ENCODE data around the gene SLAMF7. TPM values are rescaled to one million over a fixed set of nuclear protein-coding genes. Genes with fewer than 3 reads are reported as not detected.

Gene SLAMF7
- total RNA-seq, 1 donor from 2014 or later, result not detected

- Mint-ChIP-seq H3K4me1 (ENCODE audit: low read depth) (no peaks in the 10 kb centered on the region), H3K9me3 (ENCODE audit: low read depth) (peaks cover 2% of the 10 kb centered on the region), H3K4me3 (ENCODE audit: low read depth) (no peak overlapping the region), H3K27me3 (no peaks in the 10 kb centered on the region), H3K27ac (no peak overlapping the region), H3K36me3 (ENCODE audit: insufficient read depth) (no peaks in the 10 kb centered on the region)
- TF ChIP-seq CTCF (IDR thresholded peaks at IDR 0.05; ENCODE audit: unreplicated experiment), result no peak
- DNase-seq (ENCODE audit: low spot score, unreplicated experiment), result no peak
Observed at GRCh38 chr1:160767395-160768294, 28.6 kb downstream of the SLAMF7 start.

GRCh38 chr1:160768295-160768657 is 29.2 kb downstream of the SLAMF7 start:
- TF ChIP-seq CTCF (IDR thresholded peaks at IDR 0.05; ENCODE audit: unreplicated experiment), result peak; percentile 35
- H3K36me3 Mint-ChIP-seq (ENCODE audit: insufficient read depth), result no peaks in the 10 kb centered on the region
- no peak overlapping the region for H3K27ac Mint-ChIP-seq

GRCh38 chr1:160772331-160772730 is 33.3 kb downstream of the SLAMF7 start:
- H3K4me1 Mint-ChIP-seq (ENCODE audit: low read depth), result no peaks in the 10 kb centered on the region

More at GRCh38 chr1:160768295-160768657, 29.2 kb downstream of the SLAMF7 start:
- no peaks in the 10 kb centered on the region for H3K4me1 Mint-ChIP-seq (ENCODE audit: low read depth)
- peaks cover 2% of the 10 kb centered on the region for H3K9me3 Mint-ChIP-seq (ENCODE audit: low read depth)
- no peaks in the 10 kb centered on the region for H3K27me3 Mint-ChIP-seq
- H3K4me3 Mint-ChIP-seq (ENCODE audit: low read depth), result no peak overlapping the region
- no peak for DNase-seq (ENCODE audit: low spot score, unreplicated experiment)

GRCh38 chr1:160773093-160773492 is 34.0 kb downstream of the SLAMF7 start:
- TF ChIP-seq CTCF (IDR thresholded peaks at IDR 0.05; ENCODE audit: unreplicated experiment), result no peak
- H3K4me3 Mint-ChIP-seq (ENCODE audit: low read depth), result no peak overlapping the region
- H3K27ac Mint-ChIP-seq, result no peak overlapping the region

More at GRCh38 chr1:160772331-160772730, 33.3 kb downstream of the SLAMF7 start:
- no peak overlapping the region for H3K4me3 Mint-ChIP-seq (ENCODE audit: low read depth)
- H3K27ac Mint-ChIP-seq, result no peak overlapping the region
- peaks cover 6% of the 10 kb centered on the region for H3K27me3 Mint-ChIP-seq
- H3K9me3 Mint-ChIP-seq (ENCODE audit: low read depth), result peaks cover 2% of the 10 kb centered on the region
- DNase-seq (ENCODE audit: low spot score, unreplicated experiment), result no peak
- no peaks in the 10 kb centered on the region for H3K36me3 Mint-ChIP-seq (ENCODE audit: insufficient read depth)
- TF ChIP-seq CTCF (IDR thresholded peaks at IDR 0.05; ENCODE audit: unreplicated experiment), result no peak

GRCh38 chr1:160774886-160775719 is 36.1 kb downstream of the SLAMF7 start:
- no peak overlapping the region for H3K4me3 Mint-ChIP-seq (ENCODE audit: low read depth)
- no peaks in the 10 kb centered on the region for H3K36me3 Mint-ChIP-seq (ENCODE audit: insufficient read depth)
- H3K27ac Mint-ChIP-seq, result no peak overlapping the region
- H3K27me3 Mint-ChIP-seq, result peaks cover 6% of the 10 kb centered on the region
- H3K4me1 Mint-ChIP-seq (ENCODE audit: low read depth), result peaks cover 2% of the 10 kb centered on the region
- TF ChIP-seq CTCF (IDR thresholded peaks at IDR 0.05; ENCODE audit: unreplicated experiment), result no peak
- H3K9me3 Mint-ChIP-seq (ENCODE audit: low read depth), result peaks cover 2% of the 10 kb centered on the region
- no peak for DNase-seq (ENCODE audit: low spot score, unreplicated experiment)

More at GRCh38 chr1:160773093-160773492, 34.0 kb downstream of the SLAMF7 start:
- Mint-ChIP-seq H3K9me3 (ENCODE audit: low read depth) (peaks cover 2% of the 10 kb centered on the region), H3K27me3 (peaks cover 6% of the 10 kb centered on the region), H3K36me3 (ENCODE audit: insufficient read depth) (no peaks in the 10 kb centered on the region), H3K4me1 (ENCODE audit: low read depth) (peaks cover 1% of the 10 kb centered on the region)
- DNase-seq (ENCODE audit: low spot score, unreplicated experiment), result no peak
